ENCODE results near the gene CRTC3. TPM values are rescaled to one million over a fixed set of nuclear protein-coding genes. Genes with fewer than 3 reads are reported as not detected.
A peak's percentile ranks its signal among the peaks of the same experiment; 100 is the strongest.

Gene CRTC3
- total and polyA plus RNA-seq, 8 donors = 7.1 to 17.6 (median 11.4) TPM

DNA sequence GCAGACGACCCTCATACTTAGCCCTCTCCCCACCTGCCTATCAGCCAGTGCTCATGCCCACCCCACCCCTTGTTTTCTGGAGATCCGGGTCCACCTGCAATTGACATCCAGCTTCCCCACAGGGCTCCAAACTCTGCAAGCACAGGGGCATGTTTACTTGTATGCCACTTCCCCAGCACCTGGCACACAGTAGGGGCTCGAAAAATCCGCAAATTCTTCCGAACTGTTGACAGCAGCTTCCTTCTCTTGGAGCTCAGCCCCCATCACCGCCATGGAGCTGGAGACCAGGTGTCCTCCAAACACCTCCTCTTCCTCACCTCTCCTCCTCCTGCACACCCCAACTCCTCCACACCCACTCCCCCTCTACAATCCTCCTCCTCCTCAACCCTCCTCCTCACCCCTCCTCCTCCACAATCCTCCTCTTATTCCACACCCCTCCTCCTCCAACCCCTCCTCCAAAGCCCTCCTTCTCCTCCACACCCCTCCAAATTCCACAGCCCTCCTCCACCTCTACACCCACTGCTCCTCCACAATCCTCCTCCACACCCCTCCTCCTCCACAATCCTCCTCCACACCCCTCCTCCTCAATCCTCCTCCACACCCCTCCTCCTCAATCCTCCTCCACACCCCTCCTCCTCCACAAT lies 117.1 kb downstream of the CRTC3 start:
- Histone ChIP-seq H3K9me3 (no peaks in the 10 kb centered on the region), H3K27ac (no peak overlapping the region), H3K4me1 (peaks cover 0 to 4% (median 0%) of the 10 kb centered on the region in 3 donors), H3K27me3 (no peaks in the 10 kb centered on the region), H3K4me3 (no peak overlapping the region), H3K36me3 (peaks cover 0 to 13% (median 0%) of the 10 kb centered on the region in 3 donors)
- TF ChIP-seq, protein P1, sequence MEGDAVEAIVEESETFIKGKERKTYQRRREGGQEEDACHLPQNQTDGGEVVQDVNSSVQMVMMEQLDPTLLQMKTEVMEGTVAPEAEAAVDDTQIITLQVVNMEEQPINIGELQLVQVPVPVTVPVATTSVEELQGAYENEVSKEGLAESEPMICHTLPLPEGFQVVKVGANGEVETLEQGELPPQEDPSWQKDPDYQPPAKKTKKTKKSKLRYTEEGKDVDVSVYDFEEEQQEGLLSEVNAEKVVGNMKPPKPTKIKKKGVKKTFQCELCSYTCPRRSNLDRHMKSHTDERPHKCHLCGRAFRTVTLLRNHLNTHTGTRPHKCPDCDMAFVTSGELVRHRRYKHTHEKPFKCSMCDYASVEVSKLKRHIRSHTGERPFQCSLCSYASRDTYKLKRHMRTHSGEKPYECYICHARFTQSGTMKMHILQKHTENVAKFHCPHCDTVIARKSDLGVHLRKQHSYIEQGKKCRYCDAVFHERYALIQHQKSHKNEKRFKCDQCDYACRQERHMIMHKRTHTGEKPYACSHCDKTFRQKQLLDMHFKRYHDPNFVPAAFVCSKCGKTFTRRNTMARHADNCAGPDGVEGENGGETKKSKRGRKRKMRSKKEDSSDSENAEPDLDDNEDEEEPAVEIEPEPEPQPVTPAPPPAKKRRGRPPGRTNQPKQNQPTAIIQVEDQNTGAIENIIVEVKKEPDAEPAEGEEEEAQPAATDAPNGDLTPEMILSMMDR (IDR thresholded peaks at IDR 0.05) = no peak
- intact Hi-C loops (cut with DNase I) = loop anchor here in 1 of 3 donors (5.0 kb wide), 1 partner anchor 241 kb away; no protein-coding TSS in a partner anchor
- no peak for FAIRE-seq
- ATAC-seq = no peak
- 53 to 54% methylated on average over 6 of the region's 6 CpGs for WGBS, 2 donors
- no peak for DNase-seq

GRCh38 chr15:90647326-90647725 lies 117.6 kb downstream of the CRTC3 start:
- no peak for FAIRE-seq
- no peak overlapping the region for H3K27ac ChIP-seq
- intact Hi-C loops (cut with DNase I) = loop anchor here in 1 of 3 donors (5.0 kb wide), 1 partner anchor 240 kb away; no protein-coding TSS in a partner anchor
- ATAC-seq = no peak
- 40 to 50% methylated on average over 2 of the region's 2 CpGs for whole genome bisulfite sequencing, 2 donors
- H3K9me3 ChIP-seq = no peaks in the 10 kb centered on the region
- H3K4me3 ChIP-seq = no peak overlapping the region
- TF ChIP-seq, protein P1 (IDR thresholded peaks at IDR 0.05) = no peak
- H3K4me1 ChIP-seq = peaks cover 0 to 4% (median 0%) of the 10 kb centered on the region in 3 donors
- no peaks in the 10 kb centered on the region for H3K27me3 ChIP-seq
- H3K36me3 ChIP-seq = peaks cover 0 to 7% (median 0%) of the 10 kb centered on the region in 3 donors
- DNase-seq = no peak

DNA sequence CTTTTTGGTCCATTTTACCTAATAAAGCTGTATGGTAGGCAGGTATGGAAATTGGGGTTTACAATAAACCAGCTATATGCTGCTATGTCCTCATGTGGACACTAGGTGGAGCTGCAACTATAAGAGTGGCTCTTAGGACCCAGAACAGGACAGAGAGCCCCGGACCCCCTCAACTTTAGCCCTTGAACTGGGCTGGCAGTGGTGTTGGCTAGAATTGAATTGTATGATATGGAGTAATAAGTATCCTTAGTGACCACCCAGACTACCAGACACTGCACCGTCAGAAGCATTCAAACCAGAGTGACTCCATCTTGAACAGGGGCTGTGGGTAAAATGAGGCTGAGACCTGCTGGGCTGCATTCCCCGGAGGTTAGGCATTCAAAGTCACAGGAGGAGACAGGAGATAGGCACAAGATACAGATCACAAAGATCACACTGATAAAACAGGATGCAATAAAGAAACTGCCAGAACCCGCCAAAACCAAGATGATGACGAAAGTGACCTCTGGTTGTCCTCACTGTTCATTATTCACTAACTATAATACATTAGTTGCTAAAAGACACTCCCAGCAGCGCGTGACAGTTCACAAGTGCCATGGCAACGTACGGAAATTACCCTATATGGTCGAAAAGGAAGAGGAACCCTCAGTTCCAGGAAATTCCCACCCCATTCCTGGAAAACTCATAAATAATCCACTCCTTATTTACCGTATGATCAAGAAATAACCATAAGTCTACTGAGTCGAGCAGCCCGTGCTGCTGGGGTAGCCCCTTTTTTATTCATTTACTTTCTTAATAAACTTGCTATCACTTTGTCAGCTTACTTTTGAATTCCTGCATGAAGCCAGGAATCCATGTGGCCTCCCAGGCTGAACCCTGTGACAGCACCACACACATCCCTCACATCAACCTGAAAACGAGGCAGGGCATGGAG lies 118.7 kb downstream of the CRTC3 start:
- intact Hi-C loops (cut with DNase I) = loop anchor here in 2 of 3 donors (2.0 to 5.0 kb wide), 2 partner anchors 238 to 239 kb away; no protein-coding TSS in a partner anchor
- Histone ChIP-seq H3K4me1 (peaks cover 0 to 4% (median 0%) of the 10 kb centered on the region in 3 donors), H3K36me3 (no peaks in the 10 kb centered on the region), H3K27me3 (no peaks in the 10 kb centered on the region), H3K9me3 (no peaks in the 10 kb centered on the region), H3K27ac (peak overlapping the region in 2 of 4 donors; percentile 32 to 65), H3K4me3 (no peak overlapping the region)
- ATAC-seq (peak; percentile 80 to 93 (median 82)), DNase-seq (peak in 3 of 6 donors; percentile 34 to 62 (median 51)), FAIRE-seq (no peak)
- TF ChIP-seq, protein P1 (IDR thresholded peaks at IDR 0.05) = peak; percentile 71 to 84 (median 74)
- WGBS, 2 donors = 19 to 27% methylated on average over 14 of the region's 14 CpGs

GRCh38 chr15:90650117-90650955 lies 120.6 kb downstream of the CRTC3 start:
- Histone ChIP-seq H3K27ac (no peak overlapping the region), H3K9me3 (no peaks in the 10 kb centered on the region), H3K4me1 (peaks cover 0 to 4% (median 0%) of the 10 kb centered on the region in 3 donors), H3K27me3 (no peaks in the 10 kb centered on the region), H3K36me3 (no peaks in the 10 kb centered on the region), H3K4me3 (no peak overlapping the region)
- FAIRE-seq (no peak), DNase-seq (no peak), ATAC-seq (no peak)
- 67 to 70% methylated on average over 8 of the region's 8 CpGs for WGBS, 2 donors
- TF ChIP-seq, protein P1 (IDR thresholded peaks at IDR 0.05) = no peak
- intact Hi-C loops (cut with DNase I) = loop anchor here in 1 of 3 donors (5.0 kb wide), 1 partner anchor 227 kb away; no protein-coding TSS in a partner anchor

Data from pancreas (tissue), 10 donors.